Measurements from ENCODE around the gene MBOAT1.

GRCh38 chr6:20246125-20246524 is 33.9 kb upstream of the MBOAT1 start:
- no peak for TF ChIP-seq CTCF (conservative IDR thresholded peaks at IDR 0.05 in 1 of 2, IDR thresholded peaks at IDR 0.05 in 1 of 2; ENCODE audit: extremely low read depth in 1 of 2, insufficient read depth in 1 of 2, low read depth in 1 of 2, low read length in 2 of 2)
- TF ChIP-seq EZH2 (IDR thresholded peaks at IDR 0.05; ENCODE audit: borderline replicate concordance, low read length): no peak
